Brain pericyte (primary cell): Measurements from ENCODE around the gene NFIC.
A peak's percentile ranks its signal among the peaks of the same experiment; 100 is the strongest.
"Not testable (repeated sequence)": the region's sequence is repeated elsewhere in the genome, so short reads cannot be mapped to it uniquely, and the experiment has no call there.

Experiments
- DNase-seq: peaks from one replicate; pipeline ENCODE4 v3.0.0-alpha.2; 2012; ENCODE audit warnings: low read depth, low spot score

NFIC gene

GRCh38 chr19:3420909-3421619 is 54.7 kb downstream of the NFIC start:
- no peak for DNase-seq

- not testable (repeated sequence) for DNase-seq
These were observed 55.3 kb downstream of the NFIC start for GRCh38 chr19:3421656-3422055.

- no peak for DNase-seq
These were observed 56.9 kb downstream of the NFIC start for GRCh38 chr19:3423183-3423829.

GRCh38 chr19:3426433-3426832 is 60.0 kb downstream of the NFIC start:
- no peak for DNase-seq

GRCh38 chr19:3430366-3430680 is 63.9 kb downstream of the NFIC start:
- not testable (repeated sequence) for DNase-seq

- DNase-seq, result no peak
These were observed 65.5 kb downstream of the NFIC start for GRCh38 chr19:3431760-3432397.

- no peak for DNase-seq
These were observed 66.9 kb downstream of the NFIC start for GRCh38 chr19:3433313-3433712.

GRCh38 chr19:3433805-3434540 is 67.6 kb downstream of the NFIC start:
- DNase-seq, result no peak

GRCh38 chr19:3434630-3435553 is 68.5 kb downstream of the NFIC start:
- peak; percentile 88 for DNase-seq

- no peak for DNase-seq
These were observed 73.7 kb downstream of the NFIC start for GRCh38 chr19:3440082-3440481.

- DNase-seq, result no peak
These were observed 75.0 kb downstream of the NFIC start for GRCh38 chr19:3441089-3441985.

GRCh38 chr19:3441986-3442329 is 75.6 kb downstream of the NFIC start:
- DNase-seq, result no peak

- DNase-seq, result no peak
These were observed 76.2 kb downstream of the NFIC start for GRCh38 chr19:3442487-3443071.

GRCh38 chr19:3443840-3444694 is 77.7 kb downstream of the NFIC start:
- no peak for DNase-seq

- DNase-seq, result no peak
These were observed 78.4 kb downstream of the NFIC start for GRCh38 chr19:3444695-3445234.

GRCh38 chr19:3446657-3447056 is 80.3 kb downstream of the NFIC start:
- not testable (repeated sequence) for DNase-seq

- DNase-seq, result no peak
These were observed 82.4 kb downstream of the NFIC start for GRCh38 chr19:3448616-3449334.

GRCh38 chr19:3450796-3451411 is 84.5 kb downstream of the NFIC start:
- DNase-seq, result peak; percentile 93
